Cardiac fibroblast (primary cell): Measurements from ENCODE around the gene ANKRD44.
A peak's percentile ranks its signal among the peaks of the same experiment; 100 is the strongest.

ENCODE experiments used
- DNase-seq, 2 donors: peaks; one replicate each; pipeline versions ENCODE4 v3.0.0 to v3.0.0-alpha.2; 2010; ENCODE audit warnings: low read depth in 2 of 2
- H3K4me3 ChIP-seq, 2 donors: replicated peaks in 1 of 2; 1 replicate in 1 of 2; 2 replicates in 1 of 2; pipeline ENCODE4 v1.5.1; 2011; ENCODE audit warnings: low read depth in 2 of 2, low read length in 2 of 2, mild to moderate bottlenecking in 2 of 2, moderate library complexity in 1 of 2
- TF ChIP-seq, protein P1 (sequence below): IDR thresholded peaks from one replicate; pipeline ENCODE4 v1.5.1; 2011; ENCODE audit warnings: low read depth, mild to moderate bottlenecking, low read length, inconsistent platforms

Gene ANKRD44

DNA sequence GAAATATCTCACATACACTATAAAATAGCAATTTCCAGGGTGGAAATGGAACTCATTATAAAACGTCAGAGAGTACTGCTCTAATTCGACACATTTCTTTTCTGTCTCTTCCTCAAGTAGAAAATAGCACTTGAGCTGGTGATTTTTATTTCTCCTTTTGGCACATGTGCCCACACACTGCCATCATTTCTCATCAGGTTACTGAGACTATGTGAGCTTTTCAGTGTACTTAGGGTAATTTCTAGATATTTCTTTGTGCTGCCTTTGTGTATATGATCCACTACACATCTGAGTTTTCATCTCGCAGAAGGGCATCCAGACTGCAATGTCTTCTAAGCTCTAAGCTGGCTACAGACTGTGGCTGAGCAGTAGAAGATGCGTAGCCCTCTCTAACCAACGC lies 321.9 kb downstream of the ANKRD44 start:
- no peak overlapping the region for H3K4me3 ChIP-seq
- TF ChIP-seq, protein P1, sequence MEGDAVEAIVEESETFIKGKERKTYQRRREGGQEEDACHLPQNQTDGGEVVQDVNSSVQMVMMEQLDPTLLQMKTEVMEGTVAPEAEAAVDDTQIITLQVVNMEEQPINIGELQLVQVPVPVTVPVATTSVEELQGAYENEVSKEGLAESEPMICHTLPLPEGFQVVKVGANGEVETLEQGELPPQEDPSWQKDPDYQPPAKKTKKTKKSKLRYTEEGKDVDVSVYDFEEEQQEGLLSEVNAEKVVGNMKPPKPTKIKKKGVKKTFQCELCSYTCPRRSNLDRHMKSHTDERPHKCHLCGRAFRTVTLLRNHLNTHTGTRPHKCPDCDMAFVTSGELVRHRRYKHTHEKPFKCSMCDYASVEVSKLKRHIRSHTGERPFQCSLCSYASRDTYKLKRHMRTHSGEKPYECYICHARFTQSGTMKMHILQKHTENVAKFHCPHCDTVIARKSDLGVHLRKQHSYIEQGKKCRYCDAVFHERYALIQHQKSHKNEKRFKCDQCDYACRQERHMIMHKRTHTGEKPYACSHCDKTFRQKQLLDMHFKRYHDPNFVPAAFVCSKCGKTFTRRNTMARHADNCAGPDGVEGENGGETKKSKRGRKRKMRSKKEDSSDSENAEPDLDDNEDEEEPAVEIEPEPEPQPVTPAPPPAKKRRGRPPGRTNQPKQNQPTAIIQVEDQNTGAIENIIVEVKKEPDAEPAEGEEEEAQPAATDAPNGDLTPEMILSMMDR: no peak
- DNase-seq: no peak

DNA sequence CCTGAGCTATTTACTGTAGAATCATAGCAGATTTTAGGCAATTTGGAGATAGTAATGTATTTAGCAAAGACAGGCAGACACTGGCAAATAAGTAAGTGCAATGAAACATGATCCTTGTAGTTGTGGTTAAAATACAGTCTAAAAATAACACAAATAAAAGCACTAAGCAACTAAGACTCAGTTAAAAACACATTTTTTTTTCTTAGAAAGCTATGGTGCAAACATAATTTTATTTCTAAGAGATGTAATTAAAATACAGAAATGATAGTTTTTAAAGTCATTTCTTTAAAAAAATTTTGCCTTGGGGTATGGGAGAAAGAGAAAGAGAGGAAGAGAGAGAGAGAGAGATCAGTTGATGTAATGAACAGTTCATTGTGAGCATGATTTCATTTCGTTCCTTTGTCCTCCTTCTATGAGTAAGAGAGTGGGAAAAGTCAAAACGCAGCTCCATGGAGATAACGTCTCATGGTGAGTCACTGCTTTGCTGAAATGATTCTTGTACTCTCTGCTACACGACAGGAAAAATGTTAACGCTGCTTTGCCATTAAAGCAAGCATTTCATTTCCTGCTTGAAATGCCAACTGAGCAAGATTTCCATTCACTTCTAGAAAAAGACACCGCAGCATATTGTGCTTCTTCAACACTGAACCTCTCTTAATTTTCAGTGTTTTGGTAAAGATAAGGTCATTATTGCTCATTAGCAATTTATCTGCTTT lies 322.8 kb downstream of the ANKRD44 start:
- H3K4me3 ChIP-seq: peak overlapping the region in 1 of 2 donors; percentile 15
- TF ChIP-seq, protein P1: no peak
- peak; percentile 96 to 99 for DNase-seq

DNA sequence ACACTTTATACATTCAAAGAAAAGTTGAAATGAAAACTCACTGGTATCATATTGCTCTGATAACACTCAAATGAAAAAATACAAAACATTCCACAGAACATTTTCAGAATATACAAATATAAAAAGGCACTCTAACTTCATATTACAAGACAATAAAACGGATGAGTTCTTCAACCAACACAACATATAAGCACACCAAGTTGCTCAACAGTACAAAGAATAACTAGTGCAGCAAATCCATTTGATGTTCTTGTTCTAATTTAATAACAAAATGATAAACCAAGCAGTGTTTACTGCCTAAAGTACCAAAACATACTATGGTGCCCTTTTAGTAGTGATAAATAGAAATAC lies 323.3 kb downstream of the ANKRD44 start:
- no peak for DNase-seq
- TF ChIP-seq, protein P1: no peak
- peak overlapping the region in 1 of 2 donors; percentile 15 for H3K4me3 ChIP-seq

DNA sequence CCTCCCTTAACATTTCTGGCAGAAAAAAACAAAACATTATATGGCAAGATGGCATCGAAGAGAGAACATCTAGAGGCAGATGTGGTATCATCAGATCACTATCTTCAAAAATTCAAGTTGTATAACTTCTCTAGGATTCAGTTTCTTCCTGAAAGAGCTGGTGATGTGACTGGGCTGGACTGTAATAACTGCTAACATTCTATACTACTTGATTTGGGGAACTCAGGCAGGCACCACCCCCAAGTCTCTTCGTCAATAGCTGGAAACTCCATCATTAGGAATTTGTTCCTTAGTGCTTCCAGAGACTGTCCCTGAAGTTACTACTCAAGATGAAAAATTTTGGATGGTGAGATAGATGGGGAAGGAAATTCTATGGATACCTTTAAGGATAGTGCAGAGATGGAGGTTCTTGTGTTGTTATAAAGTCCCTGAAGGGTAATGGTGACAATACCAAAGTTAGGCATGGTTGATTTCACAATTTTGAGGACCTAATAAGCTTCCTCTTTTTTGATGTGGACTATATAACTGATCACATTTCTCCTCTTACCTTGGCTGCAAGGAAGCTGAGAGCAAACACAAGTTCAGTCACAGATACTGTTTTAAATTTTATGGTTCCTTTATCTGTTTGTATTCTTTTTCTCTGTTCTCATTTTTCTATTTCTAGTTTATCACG lies 324.9 kb downstream of the ANKRD44 start:
- TF ChIP-seq, protein P1: no peak
- no peak for DNase-seq
- H3K4me3 ChIP-seq: no peak overlapping the region

DNA sequence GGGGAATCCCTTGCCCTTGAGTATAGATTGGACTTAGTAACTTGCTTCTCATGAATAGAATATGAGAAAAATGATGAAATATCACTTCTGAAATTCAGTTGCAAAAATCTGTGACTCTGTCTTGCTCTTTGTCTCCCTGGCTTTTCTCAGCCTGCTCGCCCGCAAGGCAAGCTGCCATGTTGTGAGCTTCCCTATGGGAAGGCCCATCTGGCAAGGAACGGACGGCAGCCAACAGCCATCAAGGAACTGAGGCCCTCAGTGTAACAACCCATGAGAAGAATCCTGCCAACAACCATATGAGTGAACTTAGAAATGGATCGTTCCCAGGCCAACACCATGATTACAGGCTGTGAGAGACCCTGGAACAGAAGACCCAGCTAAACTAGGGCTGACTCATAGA lies 325.7 kb downstream of the ANKRD44 start:
- DNase-seq: no peak
- no peak overlapping the region for H3K4me3 ChIP-seq
- TF ChIP-seq, protein P1: no peak

DNA sequence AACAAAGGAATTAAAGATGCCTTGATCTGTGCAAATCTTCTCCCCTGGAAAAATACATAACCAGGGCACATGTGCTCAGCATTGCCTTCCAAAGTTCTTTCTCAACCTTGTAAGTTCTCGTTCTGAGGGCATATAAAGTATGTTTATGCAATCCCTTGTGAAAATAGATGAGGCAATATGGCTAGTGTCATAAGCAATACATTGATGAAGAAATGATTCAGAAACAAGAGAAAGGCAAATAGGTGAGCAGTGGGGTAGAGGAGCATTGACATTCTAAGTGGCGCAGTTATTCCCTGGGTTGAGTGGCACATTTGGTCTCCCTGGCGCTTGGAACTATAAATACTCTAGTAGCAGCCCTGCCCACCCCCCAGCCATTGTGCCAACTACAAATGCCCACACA lies 326.6 kb downstream of the ANKRD44 start:
- TF ChIP-seq, protein P1: no peak
- DNase-seq: peak; percentile 52 to 80
- no peak overlapping the region for H3K4me3 ChIP-seq
